Measurements from ENCODE around the gene VMO1.
"Not testable (repeated sequence)": the region's sequence is repeated elsewhere in the genome, so short reads cannot be mapped to it uniquely, and the experiment has no call there.

VMO1 gene

DNA sequence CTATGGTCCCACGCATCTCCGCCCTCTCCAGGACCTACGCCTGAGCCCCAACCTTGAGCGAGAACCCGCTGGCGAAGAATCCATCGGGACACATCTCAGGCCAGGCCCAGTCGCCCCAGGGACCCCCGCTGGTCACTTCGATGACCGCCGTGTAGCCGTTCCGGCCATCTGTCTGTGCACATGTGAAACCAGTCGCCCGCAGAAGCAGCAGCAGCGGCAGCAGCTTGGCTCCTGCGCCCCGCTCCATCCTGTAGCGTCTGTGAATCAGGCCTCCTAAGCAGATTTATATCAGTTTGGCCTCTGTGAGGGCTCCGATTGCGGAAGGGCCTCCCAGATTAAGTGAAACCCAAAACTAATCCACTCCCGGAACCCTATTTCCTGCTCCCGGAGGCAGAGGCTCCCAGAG, at the start of gene VMO1:
TSS of gene VMO1 (minus strand) at position 259 of the 406 bp plus-strand sequence. CDS start at position 247, 12 bp downstream.
- DNase-seq, result peak; percentile 18

- no peak for DNase-seq
Observed at GRCh38 chr17:4834681-4835020, 48.5 kb upstream of the VMO1 start.

DNA sequence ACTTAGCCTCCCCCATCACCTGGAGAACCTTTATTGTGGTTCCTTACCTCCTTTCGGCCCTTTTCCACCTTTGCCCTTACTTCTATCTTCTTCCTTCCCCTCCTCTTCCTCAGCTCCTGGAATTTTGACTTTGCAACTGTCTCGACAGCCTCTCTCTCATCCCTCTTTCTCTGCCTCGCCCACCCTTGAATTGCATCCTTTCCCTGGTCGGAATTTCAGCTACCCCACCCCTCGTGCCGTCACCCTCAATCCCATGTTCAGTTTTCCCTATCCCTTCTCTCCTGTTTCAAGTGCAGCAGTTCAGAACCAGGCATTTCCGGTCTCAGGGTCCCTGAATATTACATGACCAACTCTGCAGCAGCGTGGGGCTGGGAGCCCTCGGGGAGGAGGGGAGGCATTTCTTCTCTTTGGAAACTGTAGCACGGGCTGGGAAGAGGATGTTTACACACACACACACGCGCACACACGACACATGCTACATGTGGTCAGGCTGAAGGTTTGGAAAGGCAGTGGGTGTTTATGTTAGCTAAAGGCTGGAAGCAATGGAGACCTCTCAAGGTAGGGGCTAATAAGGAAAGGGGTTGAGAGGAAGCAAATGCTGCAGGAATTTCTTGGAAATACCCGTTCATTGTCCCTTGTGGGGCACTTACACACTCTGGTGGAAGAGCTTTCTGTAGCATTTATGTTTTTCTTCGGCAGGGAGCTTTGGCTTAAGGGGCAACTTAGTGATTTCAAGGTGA, 47.9 kb upstream of the VMO1 start:
- no peak for DNase-seq

DNA sequence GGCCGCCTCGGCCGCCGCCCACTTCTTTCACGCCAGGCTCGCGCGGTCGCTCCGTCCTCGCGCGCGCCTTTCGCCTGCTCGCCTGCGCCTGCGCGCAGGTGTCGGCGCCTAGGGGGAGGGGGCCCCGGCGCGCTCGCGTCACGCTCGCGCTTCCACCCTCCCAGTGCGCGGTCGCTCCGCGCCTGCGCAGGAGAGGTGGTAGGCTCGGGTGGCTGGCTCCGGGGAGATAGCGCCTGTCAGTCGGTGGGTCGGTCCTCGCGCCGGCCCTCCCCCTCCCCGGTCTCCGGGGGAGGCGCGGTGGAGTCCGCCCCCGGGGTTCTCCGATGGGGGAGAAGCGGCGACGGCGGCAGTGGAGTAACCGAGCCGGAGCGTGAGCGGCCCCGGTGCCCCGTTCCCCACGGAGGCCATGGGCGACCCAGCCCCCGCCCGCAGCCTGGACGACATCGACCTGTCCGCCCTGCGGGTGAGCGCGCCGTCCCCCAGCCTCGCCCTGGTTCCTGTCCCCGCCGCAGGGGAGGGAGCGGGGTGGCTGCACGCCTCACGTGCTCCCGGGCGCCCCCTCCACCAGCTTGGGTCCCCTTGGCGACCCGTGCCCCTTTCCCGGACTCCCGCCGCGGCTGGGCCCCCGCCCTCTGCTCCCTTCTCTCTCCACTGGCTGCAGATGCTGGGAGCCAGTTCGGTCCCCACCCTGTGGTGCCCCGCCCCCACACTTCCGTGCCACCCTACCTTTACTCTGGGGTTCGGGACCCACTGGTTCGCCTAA, 47.2 kb upstream of the VMO1 start, which contains the start of gene MINK1:
TSS of gene MINK1 (plus strand) at position 163 of the 763 bp plus-strand sequence. CDS start at position 407, 244 bp downstream.
- peak; percentile 94 for DNase-seq

DNA sequence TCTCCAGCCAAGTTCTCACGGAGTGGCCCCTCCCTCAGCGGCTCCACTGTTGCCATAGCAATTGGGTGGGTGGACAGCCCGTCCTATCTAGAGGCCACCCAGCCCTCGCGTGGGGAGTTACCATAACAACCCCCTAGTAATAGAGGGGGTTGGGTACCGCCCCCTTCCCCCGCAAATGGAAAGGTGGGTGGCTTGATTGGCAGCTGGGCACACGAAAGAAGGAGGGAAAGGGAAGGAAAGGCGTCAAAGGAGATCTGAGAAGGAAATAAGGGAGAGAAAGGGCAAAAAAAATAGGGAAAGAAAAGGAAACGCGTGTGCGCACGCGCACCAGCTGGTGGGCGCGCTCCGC, 46.6 kb upstream of the VMO1 start:
- not testable (repeated sequence) for DNase-seq

GRCh38 chr17:4827399-4827798, 41.2 kb upstream of the VMO1 start:
- no peak for DNase-seq

- no peak for DNase-seq
Observed at GRCh38 chr17:4823373-4824089, 37.4 kb upstream of the VMO1 start.

DNA sequence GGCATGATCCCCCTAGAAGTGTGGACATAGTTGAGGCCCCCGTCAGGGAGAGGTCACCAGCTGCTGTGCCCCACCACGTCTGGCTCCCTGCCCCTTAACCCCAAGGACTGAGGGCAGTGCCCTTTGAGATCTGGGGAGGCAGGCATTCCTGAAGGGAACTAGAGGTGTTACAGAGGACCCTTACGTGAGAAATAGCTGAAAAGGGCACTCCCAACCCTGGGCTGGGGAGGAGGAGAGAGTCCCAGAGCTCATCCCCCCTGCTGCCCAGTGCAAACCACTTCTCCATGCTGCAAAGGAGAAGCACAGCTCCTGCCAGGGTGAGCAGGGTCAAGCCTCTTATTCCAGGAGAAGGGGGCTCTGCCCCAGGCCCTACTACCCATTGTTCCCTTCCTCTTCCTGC, 36.7 kb upstream of the VMO1 start:
- DNase-seq, result no peak

- no peak for DNase-seq
Observed at GRCh38 chr17:4818276-4818675, 32.1 kb upstream of the VMO1 start.

GRCh38 chr17:4816826-4817225, 30.7 kb upstream of the VMO1 start:
- no peak for DNase-seq

DNA sequence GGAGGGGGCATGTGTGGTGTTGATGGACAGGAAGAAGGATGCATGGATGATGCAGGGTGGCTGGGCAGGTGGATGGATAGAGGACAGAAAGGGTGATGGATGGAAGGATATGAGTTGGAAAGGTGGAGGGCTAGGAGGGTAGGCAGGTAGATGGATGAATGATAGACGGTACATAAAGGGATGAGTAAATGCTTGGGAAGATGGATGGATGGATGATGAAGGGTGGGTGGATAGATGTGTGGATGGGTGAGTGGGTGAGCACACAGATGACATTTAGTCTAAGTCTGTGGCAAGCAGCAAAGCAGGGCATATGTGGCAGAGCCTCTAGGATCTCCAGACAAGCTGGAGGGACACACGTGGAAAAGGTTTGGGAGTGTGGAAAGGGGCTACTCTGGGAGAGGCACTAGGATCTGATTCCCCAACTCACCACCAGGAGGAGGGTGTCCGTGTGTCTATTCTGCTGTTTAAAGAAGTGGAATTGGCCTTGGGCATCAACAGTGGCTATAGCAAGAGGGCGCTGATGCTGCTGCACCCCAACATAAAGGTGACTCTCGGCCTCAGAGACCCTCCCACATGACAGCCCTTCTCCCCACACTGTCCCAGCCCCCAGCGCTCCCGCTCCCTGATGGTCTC, 29.0 kb upstream of the VMO1 start:
- DNase-seq, result no peak

DNA sequence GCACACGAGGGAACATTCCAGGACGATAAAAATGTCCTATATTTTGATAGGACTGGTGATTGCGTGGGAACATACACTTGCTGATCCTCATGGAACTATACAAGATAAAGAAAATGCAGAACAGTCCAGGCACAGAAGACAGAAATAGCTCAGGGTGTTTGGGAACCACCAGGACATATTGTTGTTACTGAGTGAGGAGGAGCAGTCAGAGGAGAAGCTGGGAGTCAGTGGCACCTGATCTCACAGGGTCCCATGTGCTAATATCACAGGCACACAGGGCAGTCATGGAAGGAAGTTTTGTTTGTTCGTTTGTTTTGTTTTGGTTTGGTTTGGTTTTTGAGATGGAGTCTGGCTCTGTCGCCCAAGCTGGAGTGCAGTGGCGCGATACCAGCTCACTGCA, 26.5 kb upstream of the VMO1 start:
- DNase-seq, result no peak

GRCh38 chr17:4811471-4811870, 25.3 kb upstream of the VMO1 start:
- DNase-seq, result no peak

DNA sequence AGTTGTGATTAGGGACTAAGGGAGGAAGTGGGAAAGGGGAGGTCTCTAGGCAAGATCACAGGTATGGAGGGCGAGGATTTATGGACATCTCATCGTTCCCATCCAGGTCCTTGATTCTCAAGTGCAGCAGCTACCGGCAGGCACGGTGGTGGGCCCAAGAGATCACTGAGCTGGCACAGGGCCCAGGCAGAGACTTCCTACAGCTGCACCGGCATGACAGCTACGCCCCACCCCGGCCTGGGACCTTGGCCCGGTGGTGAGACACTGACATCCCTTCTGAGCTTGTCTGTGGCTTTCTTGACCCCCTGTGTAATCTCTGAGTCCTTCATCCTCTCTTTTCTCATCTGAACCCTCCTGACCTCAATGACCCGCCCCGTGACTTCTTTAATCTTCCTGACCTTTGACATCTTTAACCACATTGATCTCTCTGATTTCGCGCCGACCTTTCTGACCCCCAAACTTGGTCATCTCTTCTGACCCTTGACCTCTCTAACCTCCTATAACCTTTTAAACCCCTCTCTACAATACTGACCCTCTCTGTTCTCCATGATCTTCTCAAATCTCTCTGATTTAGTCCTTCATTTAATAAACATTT, 24.6 kb upstream of the VMO1 start:
- DNase-seq, result no peak

- DNase-seq, result no peak
Observed at GRCh38 chr17:4808378-4808767, 22.2 kb upstream of the VMO1 start.

DNA sequence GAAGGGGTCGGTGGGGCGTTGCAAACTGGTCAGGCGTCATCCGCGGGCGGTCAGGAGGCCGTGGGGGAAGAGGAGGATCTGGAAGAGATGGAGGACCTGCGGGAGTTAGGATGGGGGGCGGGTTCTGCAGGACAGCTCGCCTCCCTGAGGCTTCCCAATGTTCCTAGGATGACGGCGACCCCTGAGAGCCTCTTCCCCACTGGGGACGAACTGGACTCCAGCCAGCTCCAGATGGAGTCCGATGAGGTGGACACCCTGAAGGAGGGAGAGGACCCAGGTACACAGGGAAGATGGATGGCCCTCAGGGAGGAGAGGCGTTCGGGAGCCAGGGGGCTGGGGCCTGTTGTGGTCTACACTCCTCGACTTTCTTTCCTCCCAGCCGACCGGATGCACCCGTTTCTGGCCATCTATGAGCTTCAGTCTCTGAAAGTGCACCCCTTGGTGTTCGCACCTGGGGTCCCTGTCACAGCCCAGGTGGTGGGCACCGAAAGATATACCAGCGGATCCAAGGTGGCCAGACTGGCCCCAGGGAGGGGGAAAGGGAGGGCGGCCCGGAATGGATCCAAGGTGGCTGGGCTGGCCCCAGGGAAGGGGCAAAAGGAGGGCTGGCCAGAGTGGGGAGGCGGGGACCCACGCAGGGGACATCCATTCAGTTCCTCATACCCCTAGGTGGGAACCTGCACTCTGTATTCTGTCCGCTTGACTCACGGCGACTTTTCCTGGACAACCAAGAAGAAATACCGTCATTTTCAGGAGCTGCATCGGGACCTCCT, 21.6 kb upstream of the VMO1 start:
- DNase-seq, result no peak

- peak; percentile 87 for DNase-seq
Observed at GRCh38 chr17:4806777-4807604, 20.8 kb upstream of the VMO1 start, which contains the start of gene PLD2. PLD2 (plus strand) TSS chr17:4807152; CDS start chr17:4807773, 621 bp downstream.

DNA sequence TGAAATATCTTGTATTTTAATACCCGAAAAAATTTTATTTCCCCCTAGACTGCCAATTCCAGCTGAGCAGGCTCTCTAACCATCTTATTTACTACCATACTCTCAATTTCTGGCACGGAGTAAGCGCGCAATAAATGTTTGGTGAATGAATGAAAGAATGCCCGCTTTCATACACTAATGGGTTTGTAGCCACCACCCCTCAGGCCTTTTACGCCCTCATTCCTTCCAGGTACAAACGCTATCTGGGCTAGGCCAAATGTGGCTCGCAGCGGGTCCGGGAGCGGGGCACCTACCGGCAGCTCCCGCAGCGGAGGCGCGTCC, 20.3 kb upstream of the VMO1 start:
- peak; percentile 16 for DNase-seq

GRCh38 chr17:4802228-4802627, 16.1 kb upstream of the VMO1 start, which contains the start of gene C17orf114:
C17orf114 (minus strand) TSS chr17:4802328.
- no peak for DNase-seq

DNA sequence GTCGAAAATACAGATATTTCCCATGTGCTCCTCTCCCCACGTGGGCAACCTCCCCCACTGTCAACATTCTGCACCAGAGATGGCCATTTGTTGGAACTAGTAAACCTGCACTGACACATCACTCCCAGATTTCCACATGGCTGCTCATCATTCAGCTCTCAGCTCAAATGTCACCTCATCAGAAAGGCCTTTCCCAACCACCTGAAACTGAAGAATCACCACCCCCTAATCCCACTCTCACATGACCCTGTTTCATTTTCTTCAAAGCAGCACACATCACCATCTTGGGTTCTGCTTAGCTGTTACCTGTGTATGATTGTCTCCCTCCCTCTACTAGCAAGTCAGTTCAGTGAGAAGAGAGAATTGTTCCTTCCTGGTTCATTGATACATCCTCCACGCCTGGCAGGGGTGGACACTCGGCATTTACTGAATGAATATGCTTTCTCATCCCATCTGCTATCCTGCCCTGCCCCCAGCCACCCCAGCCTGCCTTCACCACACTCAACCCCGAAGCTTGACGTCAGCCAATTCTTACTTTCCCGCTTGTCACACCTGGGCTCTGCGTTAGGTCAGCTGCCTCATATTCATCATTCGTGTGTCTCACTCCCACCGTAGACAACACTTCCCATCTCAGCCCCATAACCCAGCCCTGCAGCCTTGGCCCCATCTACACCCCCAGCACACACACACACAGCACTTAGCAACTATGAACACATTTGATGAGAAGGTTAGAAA, 14.5 kb upstream of the VMO1 start:
- DNase-seq, result no peak
